Left lung (tissue), 10 donors: Measurements from ENCODE around the gene MEST. TPM values are rescaled to one million over a fixed set of nuclear protein-coding genes. Genes with fewer than 3 reads are reported as not detected.

Experiments used
- ATAC-seq: fragments of 200-7000 bp; cut with Tn5 transposase; one replicate; pipeline ENCODE4 v1.9.1; 2020; ENCODE audit warnings: moderate library complexity
- DNase-seq, 4 donors: peaks; one replicate each; pipeline ENCODE4 v3.0.0-alpha.2; 2013 to 2020
- H3K27ac ChIP-seq, 2 donors: fragments of 200-600 bp; sonication (generic) in 1 of 2; one replicate each; pipeline versions ENCODE4 v1.5.0 to v1.8.0; 2020 to 2021
- H3K27me3 ChIP-seq, 2 donors: fragments of 200-600 bp; sonication (generic) in 1 of 2; one replicate each; pipeline versions ENCODE4 v1.5.0 to v1.8.0; 2020 to 2021
- H3K36me3 ChIP-seq, 2 donors: fragments of 200-600 bp; sonication (generic) in 1 of 2; one replicate each; pipeline versions ENCODE4 v1.5.0 to v1.8.0; 2020 to 2021
- H3K4me1 ChIP-seq, 2 donors: fragments of 200-600 bp; one replicate each; pipeline ENCODE4 v1.8.0; 2021
- H3K4me3 ChIP-seq, 2 donors: fragments of 200-600 bp; sonication (generic) in 1 of 2; one replicate each; pipeline versions ENCODE4 v1.5.0 to v1.8.0; 2020 to 2021; ENCODE audit warnings: mild to moderate bottlenecking in 1 of 2
- H3K9me3 ChIP-seq, 2 donors: fragments of 200-600 bp; sonication (generic) in 1 of 2; one replicate each; pipeline versions ENCODE4 v1.5.0 to v1.8.0; 2020 to 2021
- intact Hi-C, 2 donors: fragments of 100-400 bp; cut with DNase I; formaldehyde crosslinking; loops; one replicate each; pipeline versions ENCODE4 v1.11.2 to v1.14.2; 2022
- polyA plus RNA-seq, 6 donors: library from polyadenylated mRNA; unstranded; fragments of 120-200 nt; gene quantifications; one replicate each; pipeline ENCODE4 v1.2.1, GENCODE V29; 2013; ENCODE audit not compliant: insufficient read length in 6 of 6
- total RNA-seq, 2 donors: library from RNA; stranded (reverse); fragmentation: NEBNext Ultra II Directional; extraction: Animal tissue kit (Norgen Biotek cat#: 25700); gene quantifications; one replicate each; pipeline ENCODE4 v1.2.1, GENCODE V29; 2021
- TF ChIP-seq, protein P1 (sequence below), 2 donors: fragments of 200-600 bp; sonication (generic) in 1 of 2; IDR thresholded peaks; one replicate each; pipeline versions ENCODE4 v1.5.0 to v1.8.0; 2021; ENCODE audit warnings: antibody characterized with exemption in 2 of 2
- donor health status: DM: no; HTN: yes; CAD: no.
- donor health status: DM: no; HTN: no; CAD: no.

The MEST gene
- total and polyA plus RNA-seq, 8 donors, result 101 to 451 (median 401) TPM

DNA sequence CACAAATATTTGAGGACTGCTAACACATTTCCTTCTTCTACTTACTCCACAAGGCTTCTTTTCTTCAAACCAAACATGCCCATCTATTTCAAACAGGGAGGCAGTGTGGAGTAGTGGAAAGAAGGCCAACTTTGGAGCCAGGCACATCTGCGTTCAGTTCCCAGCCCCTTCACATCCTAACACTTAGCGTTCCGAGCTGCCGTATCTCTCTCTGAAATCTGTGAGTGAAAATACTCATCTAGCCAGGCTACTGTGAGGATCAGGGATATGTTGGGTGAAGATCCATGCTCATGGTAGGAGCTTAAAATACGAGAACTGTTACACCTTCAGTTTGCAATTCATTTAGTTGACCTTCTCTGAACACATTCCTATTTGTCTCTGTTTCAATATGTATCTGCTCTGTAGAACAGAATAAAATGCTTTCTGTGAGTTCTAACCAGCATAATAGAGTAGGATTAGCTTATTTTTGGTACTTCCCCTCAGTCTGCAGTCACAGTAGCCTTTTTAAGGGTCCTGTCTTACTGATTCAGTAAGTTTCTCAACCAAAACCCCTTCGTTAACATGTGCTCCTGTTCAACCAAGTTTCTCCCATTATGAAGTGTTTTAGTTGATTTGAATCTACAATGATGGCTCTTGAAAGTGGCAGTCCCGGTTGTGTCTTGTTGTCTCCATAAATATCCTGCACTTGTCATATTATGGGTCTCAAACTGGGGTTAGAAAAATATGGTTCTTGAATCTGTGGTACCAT is 3.3 kb upstream of the MEST start:
- ATAC-seq (no peak), DNase-seq (no peak)
- Histone ChIP-seq H3K4me1 (peaks cover 6 to 26% of the 10 kb centered on the region in 2 donors), H3K27me3 (peaks cover 0 to 58% of the 10 kb centered on the region in 2 donors), H3K4me3 (no peak overlapping the region), H3K27ac (no peak overlapping the region), H3K36me3 (no peaks in the 10 kb centered on the region), H3K9me3 (no peaks in the 10 kb centered on the region)
- TF ChIP-seq, protein P1, sequence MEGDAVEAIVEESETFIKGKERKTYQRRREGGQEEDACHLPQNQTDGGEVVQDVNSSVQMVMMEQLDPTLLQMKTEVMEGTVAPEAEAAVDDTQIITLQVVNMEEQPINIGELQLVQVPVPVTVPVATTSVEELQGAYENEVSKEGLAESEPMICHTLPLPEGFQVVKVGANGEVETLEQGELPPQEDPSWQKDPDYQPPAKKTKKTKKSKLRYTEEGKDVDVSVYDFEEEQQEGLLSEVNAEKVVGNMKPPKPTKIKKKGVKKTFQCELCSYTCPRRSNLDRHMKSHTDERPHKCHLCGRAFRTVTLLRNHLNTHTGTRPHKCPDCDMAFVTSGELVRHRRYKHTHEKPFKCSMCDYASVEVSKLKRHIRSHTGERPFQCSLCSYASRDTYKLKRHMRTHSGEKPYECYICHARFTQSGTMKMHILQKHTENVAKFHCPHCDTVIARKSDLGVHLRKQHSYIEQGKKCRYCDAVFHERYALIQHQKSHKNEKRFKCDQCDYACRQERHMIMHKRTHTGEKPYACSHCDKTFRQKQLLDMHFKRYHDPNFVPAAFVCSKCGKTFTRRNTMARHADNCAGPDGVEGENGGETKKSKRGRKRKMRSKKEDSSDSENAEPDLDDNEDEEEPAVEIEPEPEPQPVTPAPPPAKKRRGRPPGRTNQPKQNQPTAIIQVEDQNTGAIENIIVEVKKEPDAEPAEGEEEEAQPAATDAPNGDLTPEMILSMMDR (IDR thresholded peaks at IDR 0.05), result no peak
- intact Hi-C loops, result no loop called here

DNA sequence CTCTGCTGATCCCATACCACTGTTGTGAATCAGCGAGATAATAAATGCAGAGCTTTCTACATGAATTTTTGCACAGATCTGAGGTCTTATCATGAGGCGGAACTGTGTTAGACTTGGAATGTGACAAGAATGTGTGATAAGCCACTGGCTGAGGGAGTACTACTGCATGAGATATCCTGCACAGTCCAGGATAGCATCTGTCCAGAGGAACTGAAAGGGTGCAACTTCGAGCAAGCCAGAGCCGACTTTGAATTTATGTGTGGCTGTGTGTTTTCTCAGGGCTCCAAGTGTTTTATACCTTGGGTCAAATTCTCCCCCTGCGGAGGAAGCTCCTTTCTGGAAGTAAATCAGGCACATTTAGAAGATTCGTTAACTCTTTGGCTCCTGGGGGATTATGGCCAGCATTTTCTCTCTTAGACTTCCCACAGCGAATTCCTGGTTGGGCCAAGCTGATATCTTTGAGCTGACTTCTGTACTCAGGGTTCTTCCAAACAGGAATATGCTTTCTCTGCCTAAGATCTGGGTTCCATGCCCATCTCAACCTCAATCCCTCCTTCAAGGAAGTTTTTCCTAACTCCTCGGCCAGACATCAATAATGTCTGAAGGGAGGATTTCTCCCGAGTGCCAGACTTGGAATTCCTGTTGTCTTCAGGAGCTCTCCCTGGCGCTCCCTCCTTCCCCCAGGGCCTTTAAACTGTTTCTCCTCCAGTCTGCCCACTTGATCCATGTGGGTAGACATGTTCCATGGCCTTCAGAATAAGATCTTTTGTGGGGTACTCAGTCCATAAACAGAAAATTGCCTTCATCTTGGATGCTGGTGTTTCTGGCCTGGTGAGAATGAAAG is 2.5 kb upstream of the MEST start:
- intact Hi-C loops, result no loop called here
- DNase-seq (no peak), ATAC-seq (no peak)
- no peak overlapping the region for H3K4me3 ChIP-seq
- H3K27me3 ChIP-seq, result peaks cover 0 to 66% of the 10 kb centered on the region in 2 donors
- TF ChIP-seq, protein P1 (IDR thresholded peaks at IDR 0.05), result no peak
- H3K27ac ChIP-seq, result no peak overlapping the region
- no peaks in the 10 kb centered on the region for H3K36me3 ChIP-seq
- peaks cover 6 to 26% of the 10 kb centered on the region in 2 donors for H3K4me1 ChIP-seq
- H3K9me3 ChIP-seq, result no peaks in the 10 kb centered on the region

DNA sequence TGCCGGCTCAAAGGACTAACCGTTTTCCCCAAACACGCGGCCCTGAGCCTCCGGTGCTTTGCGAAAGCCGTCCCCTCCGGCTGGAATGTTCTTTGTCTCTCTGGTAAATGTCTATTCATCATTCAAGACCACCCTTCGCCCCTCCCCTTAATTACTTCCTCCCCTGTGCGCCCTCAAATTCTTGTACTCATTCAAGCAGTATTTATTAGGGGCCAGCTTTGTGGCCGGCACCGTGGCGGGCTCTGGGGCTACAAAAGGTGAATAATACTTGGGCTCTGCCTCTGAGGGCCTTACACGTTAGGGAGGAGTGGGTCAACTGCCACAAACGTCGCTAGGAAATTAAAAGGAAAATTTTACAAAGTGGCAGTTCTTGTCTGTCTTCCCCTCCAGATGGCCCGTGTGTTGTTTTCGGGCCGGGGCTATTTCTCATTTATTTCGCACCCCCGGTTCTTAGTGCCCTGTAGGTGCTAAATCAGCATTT is 1.5 kb upstream of the MEST start:
- intact Hi-C loops, result no loop called here
- no peak overlapping the region for H3K4me3 ChIP-seq
- ATAC-seq, result no peak
- H3K4me1 ChIP-seq, result peaks cover 6 to 26% of the 10 kb centered on the region in 2 donors
- H3K27me3 ChIP-seq, result peaks cover 0 to 72% of the 10 kb centered on the region in 2 donors
- H3K36me3 ChIP-seq, result no peaks in the 10 kb centered on the region
- peak overlapping the region in 1 of 2 donors; percentile 30 for H3K27ac ChIP-seq
- TF ChIP-seq, protein P1 (IDR thresholded peaks at IDR 0.05), result no peak
- H3K9me3 ChIP-seq, result no peaks in the 10 kb centered on the region
- DNase-seq, result peak in 2 of 4 donors; percentile 25 to 29

DNA sequence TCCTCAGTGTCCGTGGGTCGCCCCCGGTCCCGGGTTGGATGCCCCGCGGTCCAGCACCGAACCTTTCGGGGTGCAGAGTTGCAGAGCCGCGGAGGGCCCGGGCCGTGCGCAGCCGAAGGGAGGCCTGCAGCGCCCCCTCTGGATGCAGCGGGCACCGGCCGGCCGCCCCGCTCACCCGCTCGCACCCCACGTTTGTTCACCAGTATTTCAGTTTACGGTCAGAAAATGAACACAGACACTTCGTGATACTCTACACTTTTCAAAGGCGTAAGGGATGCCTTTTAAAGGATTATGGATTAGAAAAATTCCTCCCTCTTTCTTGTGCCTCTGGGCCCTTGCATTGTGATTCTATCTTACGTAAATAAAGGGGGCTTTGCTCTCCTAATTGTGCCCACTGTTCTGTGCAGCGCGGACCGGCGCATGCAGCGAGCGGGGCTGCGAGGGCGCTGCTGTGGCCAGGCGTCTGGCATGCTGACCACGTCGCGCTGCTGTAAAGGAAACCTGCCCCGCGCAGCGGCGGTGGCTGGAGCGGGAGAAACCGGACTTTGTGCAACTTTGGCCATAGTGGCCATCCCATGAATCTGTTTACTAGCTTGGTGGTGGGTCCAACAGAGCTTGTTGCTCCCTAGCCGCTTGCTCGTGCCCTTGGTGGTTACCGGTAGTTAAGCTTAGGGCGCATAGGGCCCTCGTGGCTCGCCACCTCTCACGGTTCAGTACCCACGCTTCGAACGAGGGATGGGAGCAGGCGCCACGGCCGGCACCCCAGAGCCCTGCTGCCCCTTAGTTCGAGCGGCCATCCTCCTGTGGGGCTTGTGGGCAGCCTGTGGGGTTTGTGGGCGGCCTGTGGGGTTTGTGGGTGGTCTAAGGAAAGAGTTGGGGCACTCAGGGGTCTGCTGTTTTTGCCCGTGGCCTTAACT is 739 bp upstream of the MEST start:
- intact Hi-C loops, result no loop called here
- H3K4me3 ChIP-seq, result peak overlapping the region; percentile 22 to 31
- no peaks in the 10 kb centered on the region for H3K36me3 ChIP-seq
- TF ChIP-seq, protein P1 (IDR thresholded peaks at IDR 0.05), result peak; percentile 47 to 55
- DNase-seq, result peak in 3 of 4 donors; percentile 51 to 84 (median 72)
- no peaks in the 10 kb centered on the region for H3K9me3 ChIP-seq
- peak overlapping the region in 1 of 2 donors; percentile 30 for H3K27ac ChIP-seq
- peak; percentile 56 for ATAC-seq
- H3K27me3 ChIP-seq, result peaks cover 0 to 68% of the 10 kb centered on the region in 2 donors
- peaks cover 6 to 19% of the 10 kb centered on the region in 2 donors for H3K4me1 ChIP-seq
